Gastroesophageal sphincter (tissue), 4 donors: ENCODE measurements around the gene SUN5. TPM values are rescaled to one million over a fixed set of nuclear protein-coding genes. Genes with fewer than 3 reads are reported as not detected.

Experiments used
- ATAC-seq: fragments of 150-250 bp; one replicate; pipeline ENCODE4 v1.9.1; 2016; ENCODE audit warnings: mild to moderate bottlenecking, moderate library complexity
- H3K27ac ChIP-seq, 4 donors: fragments of 200-600 bp; sonication (generic) in 3 of 4; 1 replicate in 3 of 4; 2 replicates in 1 of 4; pipeline ENCODE4 v1.5.1; 2016 to 2019
- H3K27me3 ChIP-seq: fragments of 200-600 bp; sonication (generic); one replicate; pipeline ENCODE4 v1.5.1; 2019
- H3K36me3 ChIP-seq, 2 donors: fragments of 200-600 bp; sonication (generic); one replicate each; pipeline ENCODE4 v1.5.1; 2019; ENCODE audit warnings: control low read depth in 1 of 2
- H3K4me1 ChIP-seq, 3 donors: fragments of 200-600 bp; sonication (generic); 1 replicate in 2 of 3; 2 replicates in 1 of 3; pipeline ENCODE4 v1.5.1; 2016 to 2019; ENCODE audit warnings: control low read depth in 2 of 3
- H3K4me3 ChIP-seq, 2 donors: fragments of 200-600 bp; sonication (generic); one replicate each; pipeline ENCODE4 v1.5.1; 2019; ENCODE audit warnings: mild to moderate bottlenecking in 1 of 2, moderate library complexity in 1 of 2
- H3K9me3 ChIP-seq, 3 donors: fragments of 200-600 bp; sonication (generic); one replicate each; pipeline ENCODE4 v1.5.1; 2017 to 2019; ENCODE audit warnings: control low read depth in 2 of 3
- EP300 ChIP-seq: sonication (generic); formaldehyde crosslinking; IDR thresholded peaks from one replicate; pipeline ENCODE4 v1.6.1; 2017; ENCODE audit warnings: antibody characterized with exemption, mild to moderate bottlenecking
- POLR2A ChIP-seq, 2 donors: fragments of 450-650 bp; IDR thresholded peaks; one replicate each; pipeline ENCODE4 v1.6.1; 2017; ENCODE audit warnings: antibody characterized with exemption in 2 of 2, mild to moderate bottlenecking in 2 of 2, moderate library complexity in 1 of 2
- POLR2AphosphoS5 ChIP-seq: sonication (generic); formaldehyde crosslinking; IDR thresholded peaks from one replicate; pipeline ENCODE4 v1.6.1; 2017; ENCODE audit warnings: antibody characterized with exemption
- WGBS, 2 donors: methylation state at CpG; one replicate each; pipeline ENCODE4 v1.1.5; 2018; ENCODE audit warnings: low coverage in 1 of 2; 5-methylcytosine and 5-hydroxymethylcytosine counted together
- total RNA-seq, 4 donors: library from RNA; depleted of rRNA; stranded (reverse); fragments of >200 nt; gene quantifications; one replicate each; pipeline ENCODE4 v1.1.0, GENCODE V29; 2016
- TF ChIP-seq, protein P1 (sequence below), 4 experiments: fragments of 200-600 bp in 2 of 4; fragments of 450-650 bp in 2 of 4; sonication (generic) in 1 of 4; IDR thresholded peaks; one replicate each; pipeline ENCODE4 v1.5.1; 2017 to 2019; ENCODE audit warnings: antibody characterized with exemption in 4 of 4, mild to moderate bottlenecking in 2 of 4, moderate library complexity in 2 of 4

The SUN5 gene
- total RNA-seq, 4 donors from 2014 or later = not detected

GRCh38 chr20:32990426-32990825 lies 13.8 kb downstream of the SUN5 start:
- TF ChIP-seq POLR2AphosphoS5 (no peak), POLR2A (IDR thresholded peaks at IDR 0.05) (no peak), EP300 (no peak)
- TF ChIP-seq, protein P1, sequence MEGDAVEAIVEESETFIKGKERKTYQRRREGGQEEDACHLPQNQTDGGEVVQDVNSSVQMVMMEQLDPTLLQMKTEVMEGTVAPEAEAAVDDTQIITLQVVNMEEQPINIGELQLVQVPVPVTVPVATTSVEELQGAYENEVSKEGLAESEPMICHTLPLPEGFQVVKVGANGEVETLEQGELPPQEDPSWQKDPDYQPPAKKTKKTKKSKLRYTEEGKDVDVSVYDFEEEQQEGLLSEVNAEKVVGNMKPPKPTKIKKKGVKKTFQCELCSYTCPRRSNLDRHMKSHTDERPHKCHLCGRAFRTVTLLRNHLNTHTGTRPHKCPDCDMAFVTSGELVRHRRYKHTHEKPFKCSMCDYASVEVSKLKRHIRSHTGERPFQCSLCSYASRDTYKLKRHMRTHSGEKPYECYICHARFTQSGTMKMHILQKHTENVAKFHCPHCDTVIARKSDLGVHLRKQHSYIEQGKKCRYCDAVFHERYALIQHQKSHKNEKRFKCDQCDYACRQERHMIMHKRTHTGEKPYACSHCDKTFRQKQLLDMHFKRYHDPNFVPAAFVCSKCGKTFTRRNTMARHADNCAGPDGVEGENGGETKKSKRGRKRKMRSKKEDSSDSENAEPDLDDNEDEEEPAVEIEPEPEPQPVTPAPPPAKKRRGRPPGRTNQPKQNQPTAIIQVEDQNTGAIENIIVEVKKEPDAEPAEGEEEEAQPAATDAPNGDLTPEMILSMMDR (IDR thresholded peaks at IDR 0.05) = no peak
- H3K27me3 ChIP-seq = peaks cover 16% of the 10 kb centered on the region
- no peak overlapping the region for H3K27ac ChIP-seq
- no peaks in the 10 kb centered on the region for H3K4me1 ChIP-seq
- ATAC-seq = no peak
- H3K9me3 ChIP-seq = peaks cover 0 to 8% (median 0%) of the 10 kb centered on the region in 3 donors
- 73% methylated on average over 3 of the region's 3 CpGs; no CpG with 5 or more reads in 1 of the 2 donors for WGBS, 2 donors
- H3K36me3 ChIP-seq = no peaks in the 10 kb centered on the region
- no peak overlapping the region for H3K4me3 ChIP-seq

GRCh38 chr20:32989507-32990283 lies 14.5 kb downstream of the SUN5 start:
- WGBS, 2 donors = 80 to 90% methylated on average over 2 to 7 of the region's 14 CpGs
- ATAC-seq = no peak
- Histone ChIP-seq H3K9me3 (peaks cover 0 to under 1% (median 0%) of the 10 kb centered on the region in 3 donors), H3K4me3 (no peak overlapping the region), H3K36me3 (no peaks in the 10 kb centered on the region), H3K27ac (no peak overlapping the region), H3K4me1 (no peaks in the 10 kb centered on the region), H3K27me3 (peaks cover 13% of the 10 kb centered on the region)
- no peak for TF ChIP-seq EP300
- no peak for TF ChIP-seq POLR2A (IDR thresholded peaks at IDR 0.05)

- Histone ChIP-seq H3K9me3 (no peaks in the 10 kb centered on the region), H3K27ac (no peak overlapping the region), H3K4me3 (no peak overlapping the region), H3K27me3 (peaks cover 13% of the 10 kb centered on the region), H3K4me1 (peaks cover 0 to under 1% (median 0%) of the 10 kb centered on the region in 3 donors), H3K36me3 (no peaks in the 10 kb centered on the region)
- ATAC-seq = no peak
- WGBS, 2 donors = no CpG with 5 or more reads among the region's 16 CpGs
- TF ChIP-seq POLR2A (IDR thresholded peaks at IDR 0.05) = no peak
- TF ChIP-seq, protein P1 (IDR thresholded peaks at IDR 0.05) = no peak
- no peak for TF ChIP-seq POLR2AphosphoS5
- TF ChIP-seq EP300 = no peak
These were observed 16.2 kb downstream of the SUN5 start for GRCh38 chr20:32988008-32988407.

DNA sequence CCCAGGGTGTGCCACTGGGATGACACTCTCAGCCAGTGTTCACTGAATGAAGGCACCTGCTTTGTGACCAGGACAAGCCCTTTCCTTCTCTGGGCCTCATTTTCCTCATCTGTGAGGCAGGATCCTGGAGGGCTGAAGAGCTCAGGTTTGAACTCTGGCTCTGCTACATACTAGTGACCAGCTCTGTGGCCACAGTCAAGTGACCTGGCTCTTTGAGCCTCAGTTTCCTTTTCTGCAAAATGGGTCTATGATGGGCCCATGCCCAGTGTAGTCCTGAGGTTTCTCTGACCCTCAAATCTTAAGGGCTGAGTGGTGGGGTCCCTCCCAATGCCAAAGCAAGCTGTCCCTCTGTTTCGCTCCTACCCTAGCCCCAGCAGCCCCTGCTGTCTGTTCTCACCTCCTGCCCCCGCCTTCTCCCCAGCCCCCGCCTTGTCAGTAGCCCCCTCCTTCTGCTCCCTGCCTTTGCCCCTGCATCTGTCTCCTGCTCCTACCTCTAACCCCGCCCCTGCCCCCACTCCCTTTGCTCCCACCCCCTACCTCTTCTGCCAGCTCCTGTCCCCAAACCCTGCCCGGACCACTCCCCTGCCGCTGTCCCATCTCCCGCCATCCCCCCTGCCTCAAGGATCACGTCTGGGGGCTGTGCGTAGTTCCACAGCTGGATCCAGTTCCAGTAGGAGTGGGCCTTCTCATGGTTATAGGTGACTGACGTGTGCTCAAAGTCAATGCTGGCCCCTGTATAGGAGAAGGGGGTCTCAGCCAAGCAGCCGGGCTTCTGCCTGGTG lies 17.0 kb downstream of the SUN5 start:
- Histone ChIP-seq H3K9me3 (no peaks in the 10 kb centered on the region), H3K4me3 (no peak overlapping the region), H3K27me3 (peaks cover 13% of the 10 kb centered on the region), H3K4me1 (peaks cover 0 to 8% (median 0%) of the 10 kb centered on the region in 3 donors), H3K36me3 (no peaks in the 10 kb centered on the region), H3K27ac (no peak overlapping the region)
- 80 to 100% methylated on average over 1 to 3 of the region's 11 CpGs for WGBS, 2 donors
- no peak for ATAC-seq
- TF ChIP-seq EP300 (no peak), POLR2A (IDR thresholded peaks at IDR 0.05) (no peak), POLR2AphosphoS5 (no peak)
- TF ChIP-seq, protein P1 (IDR thresholded peaks at IDR 0.05) = no peak

GRCh38 chr20:32986331-32986966 lies 17.8 kb downstream of the SUN5 start:
- 56 to 89% methylated on average over 2 of the region's 18 CpGs for WGBS, 2 donors
- TF ChIP-seq POLR2A (IDR thresholded peaks at IDR 0.05) (no peak), POLR2AphosphoS5 (no peak), EP300 (no peak)
- TF ChIP-seq, protein P1 (IDR thresholded peaks at IDR 0.05) = no peak
- H3K4me3 ChIP-seq = no peak overlapping the region
- no peaks in the 10 kb centered on the region for H3K9me3 ChIP-seq
- no peak overlapping the region for H3K27ac ChIP-seq
- ATAC-seq = no peak
- H3K36me3 ChIP-seq = no peaks in the 10 kb centered on the region
- peaks cover 0 to 9% (median 0%) of the 10 kb centered on the region in 3 donors for H3K4me1 ChIP-seq
- H3K27me3 ChIP-seq = peaks cover 12% of the 10 kb centered on the region
